ENCODE results near the gene ADGRE2. TPM values are rescaled to one million over a fixed set of nuclear protein-coding genes. Genes with fewer than 3 reads are reported as not detected.

Gene ADGRE2
- total and polyA plus RNA-seq, 2 of the 4 experiments (the other 2 are of a cell fraction) = not detected

DNA sequence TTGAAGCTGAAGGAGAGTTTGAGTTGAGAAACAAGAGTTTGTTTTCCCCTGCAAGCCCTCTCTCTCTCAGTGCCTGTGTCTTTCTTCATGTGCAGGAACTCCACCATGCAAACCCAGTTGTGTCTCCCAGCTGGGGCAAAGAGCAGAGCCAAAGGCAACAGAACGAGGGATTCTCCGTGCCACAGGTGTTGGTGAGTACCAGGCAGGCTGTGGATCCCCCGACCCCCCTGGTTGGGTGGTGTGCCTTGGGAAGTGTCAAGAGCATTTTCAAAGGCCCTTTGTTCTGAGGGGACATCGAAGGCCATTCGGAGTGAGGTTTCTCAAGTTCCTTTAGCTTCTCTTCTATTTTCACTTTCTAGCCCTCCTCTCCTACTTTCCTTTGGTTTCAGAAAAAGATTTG is 82.9 kb downstream of the ADGRE2 start:
- Histone ChIP-seq H3K36me3 (ENCODE audit: control insufficient read depth, insufficient read depth, low read length) (peaks cover 41% of the 10 kb centered on the region), H3K4me2 (ENCODE audit: low read depth, low read length) (no peak overlapping the region), H3K23ac (ENCODE audit: low read depth, low read length) (no peak overlapping the region), H3K14ac (replicated peaks; ENCODE audit: low read depth, low read length) (no peak overlapping the region), H2AFZ (replicated peaks; ENCODE audit: low read length, poor library complexity) (no peak overlapping the region), H3K56ac (ENCODE audit: extremely low read depth, insufficient read depth, low read length) (no peak overlapping the region), H3K79me1 (ENCODE audit: low read depth in 1 of 2, low read length in 2 of 2) (peaks cover 11 to 14% of the 10 kb centered on the region in 2 experiments; a peak in 2 of 4 replicates), H3K9ac (ENCODE audit: low read depth, low read length) (no peak overlapping the region), H4K20me1 (ENCODE audit: insufficient read depth, low read length) (no peaks in the 10 kb centered on the region), H3K27me3 (ENCODE audit: control insufficient read depth, insufficient read depth, low read length) (no peaks in the 10 kb centered on the region), H3K4me3 (ENCODE audit: insufficient read depth, low read depth, low read length) (no peak overlapping the region), H2BK15ac (ENCODE audit: low read depth, low read length) (no peak overlapping the region), H2BK120ac (ENCODE audit: low read depth, low read length) (no peak overlapping the region), H3K4me1 (ENCODE audit: control insufficient read depth, insufficient read depth, low read length) (no peaks in the 10 kb centered on the region), H2BK20ac (ENCODE audit: low read depth, low read length) (no peak overlapping the region), H2AK9ac (replicated peaks; ENCODE audit: low read depth, low read length, poor library complexity) (no peak overlapping the region), H3K9me3 (ENCODE audit: control insufficient read depth, insufficient read depth, low read length) (no peaks in the 10 kb centered on the region), H2AK5ac (ENCODE audit: low read depth, low read length) (no peak overlapping the region), H3K4ac (ENCODE audit: low read depth, low read length) (no peak overlapping the region), H3K27ac (ENCODE audit: insufficient read depth, low read length) (no peak overlapping the region), H2BK5ac (ENCODE audit: low read depth, low read length, poor library complexity, severe bottlenecking) (no peak overlapping the region), H4K8ac (ENCODE audit: low read depth in 2 of 2, low read length in 2 of 2) (no peak overlapping the region), H3K9me1 (ENCODE audit: insufficient read depth, low read length) (peaks cover 4% of the 10 kb centered on the region; the same call in 1 of the 2 replicates), H4K91ac (ENCODE audit: insufficient read depth, low read depth, low read length) (no peak overlapping the region), H3K18ac (ENCODE audit: low read depth, low read length) (no peak overlapping the region), H4K5ac (ENCODE audit: low read depth, low read length) (no peak overlapping the region)
- POLR2A ChIA-PET (ENCODE audit: unreplicated experiment) = no interaction called here
- no CpG with 5 or more reads among the region's 5 CpGs for WGBS, 2 experiments (ENCODE audit: extremely low coverage in 2 of 2, insufficient read length in 1 of 2)
- BruUV-seq (replicated peaks) = no TSS peak
- DNase-seq = no peak
- dilution Hi-C loops (cut with HindIII; ENCODE audit: low sequenced_read_pairs, unreplicated experiment) (no loop called here), intact Hi-C loops (cut with micrococcal nuclease) (no loop called here), in situ Hi-C loops (cut with MboI; ENCODE audit: low sequenced_read_pairs) (no loop called here)
- no peak for ATAC-seq (ENCODE audit: low read depth)
- CTCF ChIA-PET = no interaction called here
- TF ChIP-seq NFE2L2 (IDR thresholded peaks at IDR 0.05; ENCODE audit: low read depth, low read length) = no peak
- no peak for TF ChIP-seq FOS (IDR thresholded peaks at IDR 0.05; ENCODE audit: low read depth, low read length)
- TF ChIP-seq RCOR1 (IDR thresholded peaks at IDR 0.05; ENCODE audit: insufficient replicate concordance, low read length) = no peak
- no peak for TF ChIP-seq CHD1 (IDR thresholded peaks at IDR 0.05; ENCODE audit: low read depth, low read length)
- TF ChIP-seq RFX5 (IDR thresholded peaks at IDR 0.05; ENCODE audit: low read depth, low read length) = no peak
